ENCODE results near the gene LDLRAD2.

LDLRAD2 gene

GRCh38 chr1:21865609-21865942 is 53.5 kb downstream of the LDLRAD2 start:
- DNase-seq = no peak

- DNase-seq = peak in 1 of 2 experiments; percentile 4
These were observed 54.1 kb downstream of the LDLRAD2 start for GRCh38 chr1:21865943-21866706.

DNA sequence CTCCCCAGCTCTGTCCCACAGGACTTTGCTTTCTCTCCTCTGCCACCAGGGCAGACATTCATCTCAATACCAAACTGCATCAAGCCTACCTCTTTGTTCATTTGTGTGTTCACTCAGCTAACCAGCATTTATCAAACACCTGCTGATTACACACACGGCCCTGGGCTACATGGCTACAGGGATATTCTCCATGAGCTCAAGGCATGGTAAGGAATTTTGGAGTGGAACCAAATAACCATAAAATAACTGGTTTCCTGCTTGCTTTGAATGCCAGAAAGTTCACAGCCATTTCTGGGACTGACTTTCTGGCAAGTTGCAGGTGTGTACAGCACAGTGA is 54.6 kb downstream of the LDLRAD2 start:
- no peak for DNase-seq

DNA sequence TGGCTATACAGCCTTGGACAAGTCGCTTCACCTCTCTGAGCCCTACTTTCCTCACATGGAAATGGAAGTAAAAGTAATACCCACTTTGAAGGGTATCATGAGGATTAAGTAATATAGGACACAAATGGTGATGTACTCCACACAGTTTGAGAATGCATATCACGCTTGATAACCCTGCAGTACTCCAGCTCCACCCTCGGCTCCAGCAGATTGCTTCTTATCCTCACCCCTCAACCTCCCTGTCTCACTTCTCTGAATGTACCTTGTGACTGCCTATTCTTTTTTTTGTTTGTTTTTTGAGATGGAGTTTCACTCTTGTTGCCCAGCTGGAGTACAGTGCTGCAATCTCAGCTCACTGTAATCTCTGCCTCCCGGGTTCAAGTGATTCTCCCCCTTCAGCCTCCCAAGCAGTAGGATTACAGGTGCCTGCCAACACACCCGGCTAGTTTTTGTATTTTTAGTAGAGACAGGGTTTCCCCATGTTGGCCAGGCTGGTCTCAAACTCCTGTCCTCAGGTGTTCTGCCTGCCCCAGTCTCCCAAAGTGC is 55.5 kb downstream of the LDLRAD2 start:
- no peak for DNase-seq

GRCh38 chr1:21868482-21868881 is 56.4 kb downstream of the LDLRAD2 start:
- no peak for DNase-seq

DNA sequence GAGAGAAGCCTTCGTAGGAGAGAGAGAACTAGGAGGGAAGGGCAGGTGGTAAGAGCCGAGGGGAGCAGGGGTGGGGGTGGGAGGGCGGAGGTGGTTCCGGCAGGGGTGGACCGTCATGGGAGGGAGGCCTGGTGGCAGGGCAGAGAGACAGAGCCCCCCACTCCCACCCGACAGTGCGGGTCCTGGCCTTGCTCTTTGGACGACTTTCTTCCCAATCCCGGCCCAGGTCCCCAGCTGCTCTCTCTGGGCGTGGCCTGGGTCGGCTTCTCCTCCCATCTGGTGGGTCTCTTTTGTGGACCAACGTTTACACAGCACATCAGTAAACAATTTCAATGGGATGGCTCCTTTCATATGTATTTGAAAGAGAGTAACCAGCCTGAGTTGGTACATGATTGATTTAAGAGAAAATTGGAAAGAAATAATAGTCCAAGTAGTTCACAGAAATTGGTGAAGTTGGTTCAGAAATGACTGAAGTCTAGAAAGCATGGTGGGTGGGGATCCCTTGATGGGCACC is 56.9 kb downstream of the LDLRAD2 start:
- DNase-seq = no peak

DNA sequence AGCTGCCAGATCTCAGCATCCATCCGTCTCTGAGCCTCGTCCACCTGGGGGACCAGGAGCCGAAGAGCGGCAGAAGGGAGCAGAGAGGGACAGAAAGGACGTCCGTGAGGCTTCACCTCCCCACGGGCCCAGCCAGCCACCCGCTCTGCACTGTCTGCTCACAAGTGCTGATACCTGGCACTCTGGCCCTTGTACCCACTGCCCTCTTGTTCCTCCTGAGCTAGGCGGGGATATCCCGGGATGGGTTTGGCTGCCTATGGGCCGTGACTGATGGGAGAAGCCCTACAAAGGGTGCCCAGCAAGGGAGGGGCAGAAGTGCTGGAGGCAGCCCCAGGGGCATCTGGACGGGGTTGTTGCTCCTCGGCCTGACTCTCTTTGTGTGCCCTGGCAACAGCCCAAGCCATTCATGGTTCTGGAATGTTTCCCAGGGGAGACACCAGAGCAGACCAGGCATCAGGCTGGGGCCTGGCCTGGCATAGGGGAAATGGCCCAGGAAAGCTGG is 57.6 kb downstream of the LDLRAD2 start:
- no peak for DNase-seq

GRCh38 chr1:21870611-21871010 is 58.5 kb downstream of the LDLRAD2 start:
- no peak for DNase-seq

GRCh38 chr1:21871943-21872342 is 59.9 kb downstream of the LDLRAD2 start:
- DNase-seq = no peak

GRCh38 chr1:21872445-21873079 is 60.5 kb downstream of the LDLRAD2 start:
- DNase-seq = no peak

DNA sequence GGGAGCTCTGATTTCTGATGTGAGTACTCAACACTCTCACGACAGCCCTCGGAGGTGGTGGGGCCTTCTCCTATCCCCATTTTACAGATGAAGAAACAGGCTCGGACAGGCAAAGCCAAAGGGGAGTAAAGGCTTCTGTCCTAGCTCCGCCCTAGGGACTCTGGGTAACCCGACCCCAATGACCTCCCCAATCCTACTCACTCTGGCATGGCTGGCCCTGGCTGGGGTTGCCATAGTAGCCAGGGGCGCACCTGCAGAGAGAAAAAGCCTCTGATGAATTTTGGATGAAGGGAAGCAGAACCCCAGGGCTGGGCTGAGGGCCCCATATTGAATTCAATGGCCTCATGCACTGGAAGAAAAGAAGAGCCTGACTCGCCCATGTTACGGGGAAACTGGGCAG is 61.1 kb downstream of the LDLRAD2 start:
- DNase-seq = no peak

DNA sequence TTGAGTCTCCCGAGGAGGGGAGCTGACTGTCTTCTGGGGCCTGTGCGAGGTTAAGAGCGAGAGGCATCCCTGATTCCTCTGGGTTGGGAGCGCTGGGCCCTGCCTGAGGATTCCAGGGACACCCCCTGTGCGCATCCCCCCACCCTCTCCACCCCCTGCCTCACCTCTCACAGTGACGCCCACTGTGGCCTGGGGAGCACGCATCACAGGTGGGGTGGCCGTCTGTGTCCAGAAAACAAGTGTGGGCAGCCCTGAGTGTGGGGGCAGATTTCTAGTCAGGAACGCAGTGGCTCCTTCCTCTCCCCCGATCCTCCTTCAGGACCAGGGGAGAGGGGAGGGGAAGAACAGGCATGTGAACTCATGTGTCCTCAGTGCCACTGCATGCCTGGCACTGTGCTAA is 61.7 kb downstream of the LDLRAD2 start:
- DNase-seq = no peak

DNA sequence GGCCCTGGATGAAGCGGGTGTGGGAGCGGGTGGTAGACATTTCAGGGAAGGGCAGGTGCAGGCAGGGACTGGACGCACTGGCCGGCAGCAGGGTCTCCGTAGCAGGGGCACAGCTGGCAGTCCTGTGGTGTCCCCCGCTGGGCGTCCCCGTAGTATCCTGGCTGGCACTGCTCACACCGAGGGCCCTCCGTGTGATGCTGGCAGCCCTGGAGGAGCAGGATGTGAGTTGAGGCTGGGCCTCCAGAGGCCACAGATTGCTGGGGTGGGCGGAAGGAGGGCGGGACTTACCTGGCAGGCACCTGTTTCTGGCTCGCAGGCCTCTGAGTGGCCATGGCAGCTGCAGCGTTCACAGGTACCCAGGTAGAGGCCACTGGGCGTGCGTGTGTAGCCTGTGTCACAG is 62.3 kb downstream of the LDLRAD2 start:
- no peak for DNase-seq

Measured in NCI-H524 (cell line).